Gastroesophageal sphincter (tissue), 4 donors: ENCODE measurements around the gene TTC39B. TPM values are rescaled to one million over a fixed set of nuclear protein-coding genes. Genes with fewer than 3 reads are reported as not detected.
A peak's percentile ranks its signal among the peaks of the same experiment; 100 is the strongest.

Experiments used
- ATAC-seq: fragments of 150-250 bp; one replicate; pipeline ENCODE4 v1.9.1; 2016; ENCODE audit warnings: mild to moderate bottlenecking, moderate library complexity
- H3K27ac ChIP-seq, 4 donors: fragments of 200-600 bp; sonication (generic) in 3 of 4; 1 replicate in 3 of 4; 2 replicates in 1 of 4; pipeline ENCODE4 v1.5.1; 2016 to 2019
- H3K27me3 ChIP-seq: fragments of 200-600 bp; sonication (generic); one replicate; pipeline ENCODE4 v1.5.1; 2019
- H3K36me3 ChIP-seq, 2 donors: fragments of 200-600 bp; sonication (generic); one replicate each; pipeline ENCODE4 v1.5.1; 2019; ENCODE audit warnings: control low read depth in 1 of 2
- H3K4me1 ChIP-seq, 3 donors: fragments of 200-600 bp; sonication (generic); 1 replicate in 2 of 3; 2 replicates in 1 of 3; pipeline ENCODE4 v1.5.1; 2016 to 2019; ENCODE audit warnings: control low read depth in 2 of 3
- H3K4me3 ChIP-seq, 2 donors: fragments of 200-600 bp; sonication (generic); one replicate each; pipeline ENCODE4 v1.5.1; 2019; ENCODE audit warnings: mild to moderate bottlenecking in 1 of 2, moderate library complexity in 1 of 2
- H3K9me3 ChIP-seq, 3 donors: fragments of 200-600 bp; sonication (generic); one replicate each; pipeline ENCODE4 v1.5.1; 2017 to 2019; ENCODE audit warnings: control low read depth in 2 of 3
- EP300 ChIP-seq: sonication (generic); formaldehyde crosslinking; IDR thresholded peaks from one replicate; pipeline ENCODE4 v1.6.1; 2017; ENCODE audit warnings: antibody characterized with exemption, mild to moderate bottlenecking
- POLR2A ChIP-seq, 2 donors: fragments of 450-650 bp; IDR thresholded peaks; one replicate each; pipeline ENCODE4 v1.6.1; 2017; ENCODE audit warnings: antibody characterized with exemption in 2 of 2, mild to moderate bottlenecking in 2 of 2, moderate library complexity in 1 of 2
- POLR2AphosphoS5 ChIP-seq: sonication (generic); formaldehyde crosslinking; IDR thresholded peaks from one replicate; pipeline ENCODE4 v1.6.1; 2017; ENCODE audit warnings: antibody characterized with exemption
- WGBS, 2 donors: methylation state at CpG; one replicate each; pipeline ENCODE4 v1.1.5; 2018; ENCODE audit warnings: low coverage in 1 of 2; 5-methylcytosine and 5-hydroxymethylcytosine counted together
- total RNA-seq, 4 donors: library from RNA; depleted of rRNA; stranded (reverse); fragments of >200 nt; gene quantifications; one replicate each; pipeline ENCODE4 v1.1.0, GENCODE V29; 2016
- TF ChIP-seq, protein P1 (sequence below), 4 experiments: fragments of 200-600 bp in 2 of 4; fragments of 450-650 bp in 2 of 4; sonication (generic) in 1 of 4; IDR thresholded peaks; one replicate each; pipeline ENCODE4 v1.5.1; 2017 to 2019; ENCODE audit warnings: antibody characterized with exemption in 4 of 4, mild to moderate bottlenecking in 2 of 4, moderate library complexity in 2 of 4

The TTC39B gene
- total RNA-seq, 4 donors from 2014 or later = 9.0 to 15.4 (median 11.8) TPM

DNA sequence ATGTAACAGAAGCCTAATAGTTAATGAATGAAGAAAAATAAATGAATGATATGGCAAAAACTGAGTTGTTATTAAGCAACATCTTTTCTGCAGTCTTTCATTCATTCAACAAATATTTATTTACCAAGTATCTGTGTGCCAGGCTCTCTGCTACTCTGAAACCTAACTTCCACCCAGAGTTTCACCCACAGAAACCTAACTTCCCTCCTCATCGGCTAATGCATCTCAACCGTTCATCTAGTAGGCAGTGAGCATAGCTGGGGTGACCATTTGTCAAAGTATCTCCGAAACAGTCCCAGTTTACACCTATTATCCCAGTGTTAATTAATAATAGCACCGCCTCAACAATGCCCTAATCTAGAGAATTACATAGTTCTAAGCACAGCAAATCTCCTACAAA, 1.5 kb downstream of the TTC39B start:
- TF ChIP-seq, protein P1, sequence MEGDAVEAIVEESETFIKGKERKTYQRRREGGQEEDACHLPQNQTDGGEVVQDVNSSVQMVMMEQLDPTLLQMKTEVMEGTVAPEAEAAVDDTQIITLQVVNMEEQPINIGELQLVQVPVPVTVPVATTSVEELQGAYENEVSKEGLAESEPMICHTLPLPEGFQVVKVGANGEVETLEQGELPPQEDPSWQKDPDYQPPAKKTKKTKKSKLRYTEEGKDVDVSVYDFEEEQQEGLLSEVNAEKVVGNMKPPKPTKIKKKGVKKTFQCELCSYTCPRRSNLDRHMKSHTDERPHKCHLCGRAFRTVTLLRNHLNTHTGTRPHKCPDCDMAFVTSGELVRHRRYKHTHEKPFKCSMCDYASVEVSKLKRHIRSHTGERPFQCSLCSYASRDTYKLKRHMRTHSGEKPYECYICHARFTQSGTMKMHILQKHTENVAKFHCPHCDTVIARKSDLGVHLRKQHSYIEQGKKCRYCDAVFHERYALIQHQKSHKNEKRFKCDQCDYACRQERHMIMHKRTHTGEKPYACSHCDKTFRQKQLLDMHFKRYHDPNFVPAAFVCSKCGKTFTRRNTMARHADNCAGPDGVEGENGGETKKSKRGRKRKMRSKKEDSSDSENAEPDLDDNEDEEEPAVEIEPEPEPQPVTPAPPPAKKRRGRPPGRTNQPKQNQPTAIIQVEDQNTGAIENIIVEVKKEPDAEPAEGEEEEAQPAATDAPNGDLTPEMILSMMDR (IDR thresholded peaks at IDR 0.05) = no peak
- no peak for TF ChIP-seq EP300
- Histone ChIP-seq H3K4me3 (peak overlapping the region; percentile 82 to 91), H3K4me1 (peaks cover 0 to 25% (median 0%) of the 10 kb centered on the region in 3 donors)

GRCh38 chr9:15304632-15305031, 2.4 kb downstream of the TTC39B start:
- Histone ChIP-seq H3K27ac (no peak overlapping the region), H3K9me3 (no peaks in the 10 kb centered on the region), H3K36me3 (no peaks in the 10 kb centered on the region), H3K27me3 (no peaks in the 10 kb centered on the region), H3K4me1 (peaks cover 0 to 25% (median 0%) of the 10 kb centered on the region in 3 donors), H3K4me3 (no peak overlapping the region)
- ATAC-seq = no peak
- WGBS, 2 donors = 70% methylated on average over 1 of the region's 1 CpG; no CpG with 5 or more reads in 1 of the 2 donors
- TF ChIP-seq, protein P1 (IDR thresholded peaks at IDR 0.05) = no peak
- TF ChIP-seq EP300 = no peak
- TF ChIP-seq POLR2AphosphoS5 = no peak
- TF ChIP-seq POLR2A (IDR thresholded peaks at IDR 0.05) = no peak

More for the DNA sequence above, 1.5 kb downstream of the TTC39B start:
- 75 to 78% methylated on average over 2 to 4 of the region's 4 CpGs for WGBS, 2 donors
- no peaks in the 10 kb centered on the region for H3K36me3 ChIP-seq
- peak overlapping the region in 3 of 4 donors; percentile 92 to 93 (median 93) for H3K27ac ChIP-seq
- H3K9me3 ChIP-seq = no peaks in the 10 kb centered on the region
- no peaks in the 10 kb centered on the region for H3K27me3 ChIP-seq
- ATAC-seq = no peak

- no peak for ATAC-seq
- H3K4me3 ChIP-seq = no peak overlapping the region
- WGBS, 2 donors = 60 to 83% methylated on average over 1 of the region's 1 CpG
- H3K4me1 ChIP-seq = peaks cover 6 to 30% (median 12%) of the 10 kb centered on the region in 3 donors
- H3K27me3 ChIP-seq = no peaks in the 10 kb centered on the region
- no peak for TF ChIP-seq EP300
- TF ChIP-seq POLR2AphosphoS5 = no peak
- TF ChIP-seq POLR2A (IDR thresholded peaks at IDR 0.05) = no peak
- TF ChIP-seq, protein P1 (IDR thresholded peaks at IDR 0.05) = no peak
- H3K27ac ChIP-seq = no peak overlapping the region
- peaks cover 0 to 6% of the 10 kb centered on the region in 2 donors for H3K36me3 ChIP-seq
- no peaks in the 10 kb centered on the region for H3K9me3 ChIP-seq
Measured at GRCh38 chr9:15300218-15300617, 6.8 kb downstream of the TTC39B start.

GRCh38 chr9:15299374-15299939, 7.6 kb downstream of the TTC39B start:
- 83 to 98% methylated on average over 4 of the region's 6 CpGs for WGBS, 2 donors
- no peaks in the 10 kb centered on the region for H3K27me3 ChIP-seq
- no peaks in the 10 kb centered on the region for H3K9me3 ChIP-seq
- TF ChIP-seq EP300 (no peak), POLR2AphosphoS5 (no peak), POLR2A (IDR thresholded peaks at IDR 0.05) (no peak)
- TF ChIP-seq, protein P1 (IDR thresholded peaks at IDR 0.05) = no peak
- no peak overlapping the region for H3K4me3 ChIP-seq
- ATAC-seq = no peak
- H3K36me3 ChIP-seq = peaks cover 0 to 6% of the 10 kb centered on the region in 2 donors
- no peak overlapping the region for H3K27ac ChIP-seq
- H3K4me1 ChIP-seq = peaks cover 7 to 30% (median 13%) of the 10 kb centered on the region in 3 donors

- H3K27ac ChIP-seq = no peak overlapping the region
Measured at GRCh38 chr9:15298362-15298761, 8.7 kb downstream of the TTC39B start.

More at GRCh38 chr9:15298362-15298761, 8.7 kb downstream of the TTC39B start:
- Histone ChIP-seq H3K36me3 (peaks cover 0 to 6% of the 10 kb centered on the region in 2 donors), H3K9me3 (no peaks in the 10 kb centered on the region), H3K27me3 (no peaks in the 10 kb centered on the region), H3K4me1 (peaks cover 7 to 40% (median 20%) of the 10 kb centered on the region in 3 donors), H3K4me3 (no peak overlapping the region)
- WGBS, 2 donors = 90% methylated on average over 3 of the region's 3 CpGs; no CpG with 5 or more reads in 1 of the 2 donors
- TF ChIP-seq POLR2A (IDR thresholded peaks at IDR 0.05) = no peak
- TF ChIP-seq POLR2AphosphoS5 = no peak
- no peak for TF ChIP-seq EP300
- TF ChIP-seq, protein P1 (IDR thresholded peaks at IDR 0.05) = no peak
- ATAC-seq = no peak
